ENCODE results near the gene CD82.

DNA sequence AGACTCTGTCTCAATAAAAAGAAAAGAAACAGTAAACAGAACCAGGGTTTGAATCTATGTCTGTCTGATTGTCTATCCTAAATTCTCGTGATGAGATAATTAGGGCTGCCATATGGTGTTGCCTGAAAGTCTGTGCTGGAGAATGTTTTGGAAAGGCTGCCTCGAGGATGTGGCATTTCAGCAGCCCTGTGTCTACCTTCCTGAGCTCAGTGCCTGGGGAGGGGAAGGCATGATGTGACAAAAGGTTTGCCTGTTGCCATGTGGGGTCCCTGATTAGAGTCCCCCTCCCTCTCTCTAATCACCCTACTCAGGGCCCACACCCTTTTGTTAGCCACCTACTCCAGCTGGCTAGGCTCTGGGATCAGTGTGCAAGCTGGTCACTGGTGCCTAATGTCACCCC, 15.2 kb downstream of the CD82 start:
- TF ChIP-seq, protein P1, sequence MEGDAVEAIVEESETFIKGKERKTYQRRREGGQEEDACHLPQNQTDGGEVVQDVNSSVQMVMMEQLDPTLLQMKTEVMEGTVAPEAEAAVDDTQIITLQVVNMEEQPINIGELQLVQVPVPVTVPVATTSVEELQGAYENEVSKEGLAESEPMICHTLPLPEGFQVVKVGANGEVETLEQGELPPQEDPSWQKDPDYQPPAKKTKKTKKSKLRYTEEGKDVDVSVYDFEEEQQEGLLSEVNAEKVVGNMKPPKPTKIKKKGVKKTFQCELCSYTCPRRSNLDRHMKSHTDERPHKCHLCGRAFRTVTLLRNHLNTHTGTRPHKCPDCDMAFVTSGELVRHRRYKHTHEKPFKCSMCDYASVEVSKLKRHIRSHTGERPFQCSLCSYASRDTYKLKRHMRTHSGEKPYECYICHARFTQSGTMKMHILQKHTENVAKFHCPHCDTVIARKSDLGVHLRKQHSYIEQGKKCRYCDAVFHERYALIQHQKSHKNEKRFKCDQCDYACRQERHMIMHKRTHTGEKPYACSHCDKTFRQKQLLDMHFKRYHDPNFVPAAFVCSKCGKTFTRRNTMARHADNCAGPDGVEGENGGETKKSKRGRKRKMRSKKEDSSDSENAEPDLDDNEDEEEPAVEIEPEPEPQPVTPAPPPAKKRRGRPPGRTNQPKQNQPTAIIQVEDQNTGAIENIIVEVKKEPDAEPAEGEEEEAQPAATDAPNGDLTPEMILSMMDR (conservative IDR thresholded peaks at IDR 0.05): no peak
- TF ChIP-seq EZH2 (IDR thresholded peaks at IDR 0.05; ENCODE audit: low read depth): no peak
